ENCODE measurements around the gene ANTXR2.

Gene ANTXR2

GRCh38 chr4:79886557-79886956 is 186.5 kb downstream of the ANTXR2 start:
- no peaks in the 10 kb centered on the region for H3K4me1 ChIP-seq (ENCODE audit: control insufficient read depth in 1 of 2, insufficient read depth in 2 of 2, low read length in 2 of 2)
- H3K9ac ChIP-seq (ENCODE audit: low read depth in 1 of 2, low read length in 2 of 2) = no peak overlapping the region

GRCh38 chr4:79886021-79886420 is 187.0 kb downstream of the ANTXR2 start:
- Histone ChIP-seq H3K27me3 (ENCODE audit: control insufficient read depth in 1 of 2, insufficient read depth in 2 of 2, low read length in 2 of 2) (no peaks in the 10 kb centered on the region), H3K9me3 (ENCODE audit: control insufficient read depth in 1 of 2, low read length in 2 of 2) (no peaks in the 10 kb centered on the region), H3K36me3 (ENCODE audit: control insufficient read depth in 1 of 2, insufficient read depth in 2 of 2, low read length in 2 of 2) (no peaks in the 10 kb centered on the region), H3K4me1 (ENCODE audit: control insufficient read depth in 1 of 2, insufficient read depth in 2 of 2, low read length in 2 of 2) (no peaks in the 10 kb centered on the region), H3K9ac (ENCODE audit: low read depth in 1 of 2, low read length in 2 of 2) (no peak overlapping the region), H3K4me3 (ENCODE audit: low read depth in 1 of 2, low read length in 2 of 2) (no peak overlapping the region), H3K27ac (ENCODE audit: low read depth, low read length) (no peak overlapping the region)

More at GRCh38 chr4:79886557-79886956, 186.5 kb downstream of the ANTXR2 start:
- no peak overlapping the region for H3K27ac ChIP-seq (ENCODE audit: low read depth, low read length)
- H3K27me3 ChIP-seq (ENCODE audit: control insufficient read depth in 1 of 2, insufficient read depth in 2 of 2, low read length in 2 of 2) = no peaks in the 10 kb centered on the region
- H3K4me3 ChIP-seq (ENCODE audit: low read depth in 1 of 2, low read length in 2 of 2) = no peak overlapping the region
- H3K36me3 ChIP-seq (ENCODE audit: control insufficient read depth in 1 of 2, insufficient read depth in 2 of 2, low read length in 2 of 2) = no peaks in the 10 kb centered on the region
- H3K9me3 ChIP-seq (ENCODE audit: control insufficient read depth in 1 of 2, low read length in 2 of 2) = no peaks in the 10 kb centered on the region

DNA sequence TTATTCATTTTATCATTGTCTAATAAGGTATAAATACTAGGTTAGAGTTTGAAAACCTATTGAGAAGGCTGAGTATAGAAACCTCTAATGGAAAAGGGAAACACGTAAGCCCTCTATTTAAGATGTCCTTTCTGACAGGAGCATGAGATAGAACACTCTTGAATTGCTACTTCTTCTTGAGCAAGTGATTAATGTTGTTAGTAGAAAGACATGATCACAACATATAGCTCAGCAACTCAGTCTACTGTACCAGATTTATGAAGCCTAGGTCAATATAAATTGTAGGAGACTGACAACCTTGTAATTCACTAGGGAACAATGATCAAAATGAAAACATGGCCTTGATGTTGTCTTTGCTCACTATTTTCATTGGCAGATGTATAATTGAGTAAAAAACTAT is 189.7 kb downstream of the ANTXR2 start:
- H3K27ac ChIP-seq (ENCODE audit: low read depth, low read length) = no peak overlapping the region
- no peaks in the 10 kb centered on the region for H3K4me1 ChIP-seq (ENCODE audit: control insufficient read depth in 1 of 2, insufficient read depth in 2 of 2, low read length in 2 of 2)
- H3K36me3 ChIP-seq (ENCODE audit: control insufficient read depth in 1 of 2, insufficient read depth in 2 of 2, low read length in 2 of 2) = no peaks in the 10 kb centered on the region
- no peak overlapping the region for H3K4me3 ChIP-seq (ENCODE audit: low read depth in 1 of 2, low read length in 2 of 2)
- no peaks in the 10 kb centered on the region for H3K27me3 ChIP-seq (ENCODE audit: control insufficient read depth in 1 of 2, insufficient read depth in 2 of 2, low read length in 2 of 2)
- no peak overlapping the region for H3K9ac ChIP-seq (ENCODE audit: low read depth in 1 of 2, low read length in 2 of 2)
- H3K9me3 ChIP-seq (ENCODE audit: control insufficient read depth in 1 of 2, low read length in 2 of 2) = no peaks in the 10 kb centered on the region

- Histone ChIP-seq H3K27ac (ENCODE audit: low read depth, low read length) (no peak overlapping the region), H3K36me3 (ENCODE audit: control insufficient read depth in 1 of 2, insufficient read depth in 2 of 2, low read length in 2 of 2) (no peaks in the 10 kb centered on the region), H3K4me3 (ENCODE audit: low read depth in 1 of 2, low read length in 2 of 2) (no peak overlapping the region), H3K9ac (ENCODE audit: low read depth in 1 of 2, low read length in 2 of 2) (no peak overlapping the region), H3K4me1 (ENCODE audit: control insufficient read depth in 1 of 2, insufficient read depth in 2 of 2, low read length in 2 of 2) (no peaks in the 10 kb centered on the region), H3K9me3 (ENCODE audit: control insufficient read depth in 1 of 2, low read length in 2 of 2) (no peaks in the 10 kb centered on the region), H3K27me3 (ENCODE audit: control insufficient read depth in 1 of 2, insufficient read depth in 2 of 2, low read length in 2 of 2) (no peaks in the 10 kb centered on the region)
Measured at GRCh38 chr4:79882806-79883205, 190.2 kb downstream of the ANTXR2 start.

DNA sequence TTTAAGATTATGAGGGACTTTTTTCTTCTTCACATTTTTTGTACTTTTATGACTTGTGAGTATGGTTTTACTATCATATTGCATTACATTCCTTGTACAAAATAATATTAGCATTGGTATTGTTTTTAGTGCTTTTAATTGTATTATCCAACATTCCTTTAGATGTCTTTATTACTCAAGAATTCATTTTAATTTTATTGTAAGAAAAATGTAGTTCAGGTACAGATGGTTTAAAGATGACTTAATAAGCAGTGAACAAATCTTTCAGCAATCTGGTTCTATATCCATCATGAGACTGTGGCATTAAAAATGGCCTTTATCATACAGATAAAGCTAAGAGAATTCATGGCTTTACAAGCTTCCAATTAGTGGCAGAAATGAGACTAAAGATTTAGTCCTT is 191.6 kb downstream of the ANTXR2 start:
- Histone ChIP-seq H3K27me3 (ENCODE audit: control insufficient read depth in 1 of 2, insufficient read depth in 2 of 2, low read length in 2 of 2) (no peaks in the 10 kb centered on the region), H3K36me3 (ENCODE audit: control insufficient read depth in 1 of 2, insufficient read depth in 2 of 2, low read length in 2 of 2) (no peaks in the 10 kb centered on the region), H3K9me3 (ENCODE audit: control insufficient read depth in 1 of 2, low read length in 2 of 2) (no peaks in the 10 kb centered on the region), H3K27ac (ENCODE audit: low read depth, low read length) (no peak overlapping the region), H3K4me3 (ENCODE audit: low read depth in 1 of 2, low read length in 2 of 2) (no peak overlapping the region), H3K9ac (ENCODE audit: low read depth in 1 of 2, low read length in 2 of 2) (no peak overlapping the region), H3K4me1 (ENCODE audit: control insufficient read depth in 1 of 2, insufficient read depth in 2 of 2, low read length in 2 of 2) (no peaks in the 10 kb centered on the region)

GRCh38 chr4:79877511-79877910 is 195.5 kb downstream of the ANTXR2 start:
- Histone ChIP-seq H3K9me3 (ENCODE audit: control insufficient read depth in 1 of 2, low read length in 2 of 2) (no peaks in the 10 kb centered on the region), H3K9ac (ENCODE audit: low read depth in 1 of 2, low read length in 2 of 2) (no peak overlapping the region), H3K36me3 (ENCODE audit: control insufficient read depth in 1 of 2, insufficient read depth in 2 of 2, low read length in 2 of 2) (no peaks in the 10 kb centered on the region), H3K4me3 (ENCODE audit: low read depth in 1 of 2, low read length in 2 of 2) (no peak overlapping the region), H3K27me3 (ENCODE audit: control insufficient read depth in 1 of 2, insufficient read depth in 2 of 2, low read length in 2 of 2) (no peaks in the 10 kb centered on the region), H3K4me1 (ENCODE audit: control insufficient read depth in 1 of 2, insufficient read depth in 2 of 2, low read length in 2 of 2) (no peaks in the 10 kb centered on the region), H3K27ac (ENCODE audit: low read depth, low read length) (no peak overlapping the region)

DNA sequence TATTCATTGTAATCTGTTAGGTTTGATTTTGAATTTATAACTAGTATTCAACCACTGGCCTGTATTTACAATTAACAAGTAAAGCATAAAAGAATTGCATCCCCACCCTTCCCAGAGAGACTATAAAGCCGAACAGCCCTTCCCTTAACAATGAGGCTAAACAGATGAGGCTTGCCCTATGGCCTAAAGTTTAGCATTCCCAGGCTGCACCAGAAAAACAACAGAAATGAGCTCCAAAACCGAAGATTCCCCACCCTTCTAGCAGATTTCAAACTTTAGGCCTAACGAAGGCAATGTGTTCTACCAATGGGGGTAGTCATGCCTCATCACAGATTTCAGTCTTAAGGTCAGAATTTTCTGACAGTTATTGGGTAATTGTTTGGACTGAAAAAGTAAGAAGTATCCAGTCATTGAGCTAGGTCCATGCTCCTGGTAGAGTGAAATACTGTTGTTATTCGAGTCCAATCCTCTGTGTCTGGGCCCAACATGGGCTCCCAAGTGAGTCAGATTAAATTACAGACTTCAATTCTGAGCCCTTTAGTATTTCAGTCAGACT is 197.6 kb downstream of the ANTXR2 start:
- no peaks in the 10 kb centered on the region for H3K27me3 ChIP-seq (ENCODE audit: control insufficient read depth in 1 of 2, insufficient read depth in 2 of 2, low read length in 2 of 2)
- no peak overlapping the region for H3K9ac ChIP-seq (ENCODE audit: low read depth in 1 of 2, low read length in 2 of 2)
- no peaks in the 10 kb centered on the region for H3K9me3 ChIP-seq (ENCODE audit: control insufficient read depth in 1 of 2, low read length in 2 of 2)
- no peak overlapping the region for H3K27ac ChIP-seq (ENCODE audit: low read depth, low read length)
- H3K4me3 ChIP-seq (ENCODE audit: low read depth in 1 of 2, low read length in 2 of 2) = no peak overlapping the region
- no peaks in the 10 kb centered on the region for H3K4me1 ChIP-seq (ENCODE audit: control insufficient read depth in 1 of 2, insufficient read depth in 2 of 2, low read length in 2 of 2)
- no peaks in the 10 kb centered on the region for H3K36me3 ChIP-seq (ENCODE audit: control insufficient read depth in 1 of 2, insufficient read depth in 2 of 2, low read length in 2 of 2)

DNA sequence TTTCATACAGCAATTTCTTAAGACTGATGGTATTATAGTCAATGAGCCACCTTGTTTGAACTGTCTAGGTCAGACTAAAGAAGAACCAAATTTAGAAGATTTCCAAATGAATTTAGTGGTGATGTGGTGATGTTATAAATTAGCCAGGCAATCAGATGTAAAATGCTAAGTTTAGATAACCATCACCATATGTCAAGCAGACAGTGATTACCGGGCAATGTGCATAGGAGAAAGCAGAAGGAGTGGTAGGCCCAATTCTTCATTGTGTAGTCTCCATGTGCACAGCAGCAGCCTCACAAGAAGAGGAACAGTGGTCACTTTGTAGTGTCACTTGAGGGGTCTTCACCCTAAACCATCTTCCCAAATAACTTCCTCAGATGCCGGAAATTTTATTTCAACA is 198.8 kb downstream of the ANTXR2 start:
- Histone ChIP-seq H3K27me3 (ENCODE audit: control insufficient read depth in 1 of 2, insufficient read depth in 2 of 2, low read length in 2 of 2) (no peaks in the 10 kb centered on the region), H3K27ac (ENCODE audit: low read depth, low read length) (no peak overlapping the region), H3K9ac (ENCODE audit: low read depth in 1 of 2, low read length in 2 of 2) (no peak overlapping the region), H3K4me1 (ENCODE audit: control insufficient read depth in 1 of 2, insufficient read depth in 2 of 2, low read length in 2 of 2) (no peaks in the 10 kb centered on the region), H3K36me3 (ENCODE audit: control insufficient read depth in 1 of 2, insufficient read depth in 2 of 2, low read length in 2 of 2) (no peaks in the 10 kb centered on the region), H3K4me3 (ENCODE audit: low read depth in 1 of 2, low read length in 2 of 2) (no peak overlapping the region), H3K9me3 (ENCODE audit: control insufficient read depth in 1 of 2, low read length in 2 of 2) (no peaks in the 10 kb centered on the region)

GRCh38 chr4:79872738-79873137 is 200.3 kb downstream of the ANTXR2 start:
- no peak overlapping the region for H3K4me3 ChIP-seq (ENCODE audit: low read depth in 1 of 2, low read length in 2 of 2)
- H3K4me1 ChIP-seq (ENCODE audit: control insufficient read depth in 1 of 2, insufficient read depth in 2 of 2, low read length in 2 of 2) = no peaks in the 10 kb centered on the region
- H3K27ac ChIP-seq (ENCODE audit: low read depth, low read length) = no peak overlapping the region
- no peaks in the 10 kb centered on the region for H3K27me3 ChIP-seq (ENCODE audit: control insufficient read depth in 1 of 2, insufficient read depth in 2 of 2, low read length in 2 of 2)
- no peaks in the 10 kb centered on the region for H3K9me3 ChIP-seq (ENCODE audit: control insufficient read depth in 1 of 2, low read length in 2 of 2)
- H3K9ac ChIP-seq (ENCODE audit: low read depth in 1 of 2, low read length in 2 of 2) = no peak overlapping the region
- no peaks in the 10 kb centered on the region for H3K36me3 ChIP-seq (ENCODE audit: control insufficient read depth in 1 of 2, insufficient read depth in 2 of 2, low read length in 2 of 2)

DNA sequence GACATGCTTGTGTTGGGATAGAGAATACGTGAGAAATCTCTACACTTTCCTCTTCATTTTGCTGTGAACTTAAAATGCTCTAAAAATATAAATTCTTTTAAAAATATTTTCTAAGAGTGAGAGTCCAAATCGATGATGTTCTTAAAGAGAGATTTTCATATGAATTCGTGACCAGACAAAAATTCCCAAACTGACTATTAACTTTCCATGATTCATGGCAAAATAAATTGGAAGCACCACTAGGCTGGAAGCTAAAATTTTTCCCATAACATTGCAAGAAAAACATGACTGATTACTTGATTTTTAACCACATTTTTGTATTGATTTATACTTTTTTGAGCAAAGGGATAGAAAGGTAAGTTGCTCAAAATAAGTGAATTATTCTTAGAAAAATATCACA is 201.1 kb downstream of the ANTXR2 start:
- no peak overlapping the region for H3K9ac ChIP-seq (ENCODE audit: low read depth in 1 of 2, low read length in 2 of 2)
- H3K27ac ChIP-seq (ENCODE audit: low read depth, low read length) = no peak overlapping the region
- no peaks in the 10 kb centered on the region for H3K4me1 ChIP-seq (ENCODE audit: control insufficient read depth in 1 of 2, insufficient read depth in 2 of 2, low read length in 2 of 2)
- H3K27me3 ChIP-seq (ENCODE audit: control insufficient read depth in 1 of 2, insufficient read depth in 2 of 2, low read length in 2 of 2) = no peaks in the 10 kb centered on the region
- H3K36me3 ChIP-seq (ENCODE audit: control insufficient read depth in 1 of 2, insufficient read depth in 2 of 2, low read length in 2 of 2) = no peaks in the 10 kb centered on the region
- H3K9me3 ChIP-seq (ENCODE audit: control insufficient read depth in 1 of 2, low read length in 2 of 2) = no peaks in the 10 kb centered on the region
- no peak overlapping the region for H3K4me3 ChIP-seq (ENCODE audit: low read depth in 1 of 2, low read length in 2 of 2)

Data from duodenal mucosa (tissue), 2 donors.